Endodermal cell (in vitro differentiated cells): ENCODE data around the gene RPS6KA2. TPM values are rescaled to one million over a fixed set of nuclear protein-coding genes. Genes with fewer than 3 reads are reported as not detected.
A peak's percentile ranks its signal among the peaks of the same experiment; 100 is the strongest.

Source experiments
- DNase-seq: peaks from one replicate; pipeline ENCODE4 v3.0.0-alpha.2; 2017
- H3K27ac ChIP-seq: 2 replicates; pipeline ENCODE4 v1.5.1; 2013; ENCODE audit warnings: mild to moderate bottlenecking, low read depth, low read length, moderate library complexity
- H3K27me3 ChIP-seq: 2 replicates; pipeline ENCODE4 v1.6.1; 2013; ENCODE audit warnings: mild to moderate bottlenecking, low read length, moderate library complexity; ENCODE audit not compliant: insufficient read depth, control insufficient read depth, poor library complexity, severe bottlenecking
- H3K36me3 ChIP-seq: 2 replicates; pipeline ENCODE4 v1.7.0; 2013; ENCODE audit warnings: mild to moderate bottlenecking, low read length, moderate library complexity; ENCODE audit not compliant: control insufficient read depth, insufficient read depth
- H3K4me1 ChIP-seq: one replicate; pipeline ENCODE4 v1.7.0; 2013; ENCODE audit warnings: low read length; ENCODE audit not compliant: control insufficient read depth, insufficient read depth
- H3K4me3 ChIP-seq: 2 replicates; pipeline ENCODE4 v1.5.1; 2013; ENCODE audit warnings: mild to moderate bottlenecking, low read length, moderate library complexity
- H3K9ac ChIP-seq: 2 replicates; pipeline ENCODE4 v1.6.1; 2013; ENCODE audit warnings: mild to moderate bottlenecking, low read length, moderate library complexity; ENCODE audit not compliant: poor library complexity, severe bottlenecking; ENCODE audit errors: extremely low read depth
- H3K9me3 ChIP-seq: 2 replicates; pipeline ENCODE4 v1.6.1; 2013; ENCODE audit warnings: mild to moderate bottlenecking, low read length, moderate library complexity; ENCODE audit not compliant: control insufficient read depth
- H3K27ac Mint-ChIP-seq: 2 replicates; pipeline ENCODE4 v1.8.0; 2020; ENCODE audit warnings: mixed read lengths
- H3K27me3 Mint-ChIP-seq: 2 replicates; pipeline ENCODE4 v1.8.0; 2021; ENCODE audit warnings: mild to moderate bottlenecking, mixed read lengths; ENCODE audit not compliant: insufficient read depth
- H3K36me3 Mint-ChIP-seq: 2 replicates; pipeline ENCODE4 v1.8.0; 2020; ENCODE audit warnings: low read depth, mixed read lengths
- H3K4me1 Mint-ChIP-seq: 2 replicates; pipeline ENCODE4 v1.8.0; 2020; ENCODE audit warnings: mixed read lengths
- H3K4me3 Mint-ChIP-seq: 2 replicates; pipeline ENCODE4 v1.8.0; 2020; ENCODE audit warnings: mild to moderate bottlenecking, moderate library complexity, mixed read lengths
- H3K9me3 Mint-ChIP-seq: 2 replicates; pipeline ENCODE4 v1.8.0; 2020; ENCODE audit warnings: mild to moderate bottlenecking, mixed read lengths
- WGBS, 2 experiments: methylation state at CpG; one replicate each; pipeline versions ENCODE4 v1.1.5 to v1.1.7; 2013; ENCODE audit warnings: missing lambda C conversion rate in 2 of 2, mixed read lengths in 1 of 2; ENCODE audit not compliant: insufficient coverage in 1 of 2, insufficient read length in 1 of 2; 5-methylcytosine and 5-hydroxymethylcytosine counted together
- total RNA-seq, 2 donors: library from RNA; stranded (reverse); fragmentation: NEBNext Ultra II Directional in 1 of 2; extraction: Animal tissue kit (Norgen Biotek cat#: 25700) in 1 of 2; gene quantifications; 2 replicates in 1 of 2; 3 replicates in 1 of 2; pipeline ENCODE4 v1.2.1, GENCODE V29; 2021
- TF ChIP-seq, protein P1 (sequence below): fragments of 200-600 bp; sonication (generic); conservative IDR thresholded peaks from 2 replicates; pipeline ENCODE4 v1.5.0; 2021; ENCODE audit warnings: antibody characterized with exemption, mild to moderate bottlenecking

Gene RPS6KA2
- total RNA-seq, 2 donors from 2014 or later, result 17.9 to 23.9 TPM

- no peaks in the 10 kb centered on the region for H3K9me3 Mint-ChIP-seq
- peak overlapping the region; percentile 26 for H3K27ac Mint-ChIP-seq
- no peaks in the 10 kb centered on the region for H3K27me3 Mint-ChIP-seq
- no peak overlapping the region for H3K9ac ChIP-seq
- H3K4me3 ChIP-seq, result no peak overlapping the region
- WGBS, 2 experiments, result 92 to 100% methylated on average over 3 to 8 of the region's 8 CpGs
- H3K27me3 ChIP-seq, result no peaks in the 10 kb centered on the region
- peaks cover 5% of the 10 kb centered on the region for H3K36me3 Mint-ChIP-seq
- no peak for DNase-seq
- no peaks in the 10 kb centered on the region for H3K9me3 ChIP-seq
- no peak overlapping the region for H3K27ac ChIP-seq
- H3K36me3 ChIP-seq, result no peaks in the 10 kb centered on the region
- TF ChIP-seq, protein P1, sequence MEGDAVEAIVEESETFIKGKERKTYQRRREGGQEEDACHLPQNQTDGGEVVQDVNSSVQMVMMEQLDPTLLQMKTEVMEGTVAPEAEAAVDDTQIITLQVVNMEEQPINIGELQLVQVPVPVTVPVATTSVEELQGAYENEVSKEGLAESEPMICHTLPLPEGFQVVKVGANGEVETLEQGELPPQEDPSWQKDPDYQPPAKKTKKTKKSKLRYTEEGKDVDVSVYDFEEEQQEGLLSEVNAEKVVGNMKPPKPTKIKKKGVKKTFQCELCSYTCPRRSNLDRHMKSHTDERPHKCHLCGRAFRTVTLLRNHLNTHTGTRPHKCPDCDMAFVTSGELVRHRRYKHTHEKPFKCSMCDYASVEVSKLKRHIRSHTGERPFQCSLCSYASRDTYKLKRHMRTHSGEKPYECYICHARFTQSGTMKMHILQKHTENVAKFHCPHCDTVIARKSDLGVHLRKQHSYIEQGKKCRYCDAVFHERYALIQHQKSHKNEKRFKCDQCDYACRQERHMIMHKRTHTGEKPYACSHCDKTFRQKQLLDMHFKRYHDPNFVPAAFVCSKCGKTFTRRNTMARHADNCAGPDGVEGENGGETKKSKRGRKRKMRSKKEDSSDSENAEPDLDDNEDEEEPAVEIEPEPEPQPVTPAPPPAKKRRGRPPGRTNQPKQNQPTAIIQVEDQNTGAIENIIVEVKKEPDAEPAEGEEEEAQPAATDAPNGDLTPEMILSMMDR, result no peak
- no peak overlapping the region for H3K4me3 Mint-ChIP-seq
- H3K4me1 ChIP-seq, result no peaks in the 10 kb centered on the region
- H3K4me1 Mint-ChIP-seq, result peaks cover under 1% of the 10 kb centered on the region
Measured at GRCh38 chr6:166567107-166567506, 59.9 kb downstream of the RPS6KA2 start.

DNA sequence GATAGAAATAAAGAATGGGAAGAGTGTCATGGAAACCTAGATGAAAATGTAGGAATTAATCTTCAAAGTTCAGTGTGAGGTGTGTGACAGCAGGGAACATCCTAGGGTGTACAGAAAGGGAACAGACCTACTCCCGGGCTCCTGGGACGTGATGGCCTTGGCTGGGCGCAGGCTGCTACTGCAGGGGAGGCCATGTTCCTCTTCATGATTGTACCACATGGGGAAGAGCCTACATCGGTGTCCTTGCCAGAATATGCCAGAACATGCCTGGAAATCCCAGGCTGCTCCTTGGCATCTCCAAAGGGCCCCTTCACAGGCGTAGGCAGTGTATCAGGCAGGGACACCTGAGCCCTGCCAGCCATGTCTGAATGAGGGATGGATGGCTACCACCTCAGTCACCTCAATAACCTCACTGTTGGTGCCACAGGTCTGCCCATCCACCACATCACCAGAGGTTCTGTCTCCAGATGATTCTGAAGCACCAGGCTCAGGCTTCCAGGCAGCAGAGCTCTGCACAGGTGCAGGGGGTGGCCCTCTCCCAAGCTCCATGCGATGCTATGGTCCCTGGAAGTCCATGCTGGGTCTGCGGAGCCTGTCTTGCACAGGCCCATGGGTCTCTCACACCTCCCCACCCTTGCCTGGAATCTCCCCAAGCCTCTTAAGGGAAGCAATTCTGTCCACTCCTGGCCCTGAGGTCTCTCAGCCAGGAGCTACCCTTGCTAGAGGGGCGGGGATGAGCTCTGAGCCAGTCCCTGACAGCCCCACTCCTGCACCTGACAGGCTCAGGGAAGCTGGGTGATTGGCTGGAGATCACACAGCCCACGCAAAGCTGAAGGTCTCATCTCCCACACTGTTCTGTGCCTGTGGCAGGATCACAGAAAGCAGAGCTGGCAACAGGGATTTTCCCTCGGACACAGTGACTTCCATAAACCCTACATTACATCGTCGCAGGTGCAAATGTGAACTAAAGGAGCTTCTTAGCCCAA, 60.7 kb downstream of the RPS6KA2 start:
- no peaks in the 10 kb centered on the region for H3K27me3 ChIP-seq
- 95 to 96% methylated on average over 9 to 12 of the region's 12 CpGs for WGBS, 2 experiments
- Mint-ChIP-seq H3K27ac (no peak overlapping the region), H3K4me1 (no peaks in the 10 kb centered on the region), H3K27me3 (no peaks in the 10 kb centered on the region), H3K9me3 (no peaks in the 10 kb centered on the region), H3K4me3 (no peak overlapping the region), H3K36me3 (peaks cover 5% of the 10 kb centered on the region)
- H3K9me3 ChIP-seq, result no peaks in the 10 kb centered on the region
- TF ChIP-seq, protein P1, result no peak
- no peak overlapping the region for H3K27ac ChIP-seq
- no peaks in the 10 kb centered on the region for H3K36me3 ChIP-seq
- H3K4me3 ChIP-seq, result no peak overlapping the region
- peak; percentile 38 for DNase-seq
- H3K9ac ChIP-seq, result no peak overlapping the region
- H3K4me1 ChIP-seq, result no peaks in the 10 kb centered on the region

- Mint-ChIP-seq H3K27me3 (no peaks in the 10 kb centered on the region), H3K36me3 (peaks cover 5% of the 10 kb centered on the region), H3K4me3 (no peak overlapping the region), H3K27ac (no peak overlapping the region), H3K4me1 (peaks cover under 1% of the 10 kb centered on the region), H3K9me3 (no peaks in the 10 kb centered on the region)
- H3K4me3 ChIP-seq, result no peak overlapping the region
- H3K27ac ChIP-seq, result no peak overlapping the region
- no peaks in the 10 kb centered on the region for H3K27me3 ChIP-seq
- WGBS, 2 experiments, result 89 to 96% methylated on average over 14 to 24 of the region's 24 CpGs
- peak; percentile 37 for DNase-seq
- H3K9ac ChIP-seq, result no peak overlapping the region
- TF ChIP-seq, protein P1, result no peak
- no peaks in the 10 kb centered on the region for H3K4me1 ChIP-seq
- H3K36me3 ChIP-seq, result no peaks in the 10 kb centered on the region
- H3K9me3 ChIP-seq, result no peaks in the 10 kb centered on the region
Measured at GRCh38 chr6:166565084-166565967, 61.7 kb downstream of the RPS6KA2 start.
